Astrocyte (in vitro differentiated cells and primary cell): Measurements from ENCODE around the gene PXDC1. TPM values are rescaled to one million over a fixed set of nuclear protein-coding genes. Genes with fewer than 3 reads are reported as not detected.

Experiments used
- DNase-seq: peaks from one replicate; pipeline ENCODE4 v3.0.0-alpha.2; 2010; ENCODE audit warnings: low read depth
- FAIRE-seq: peaks from 2 replicates; lab custom pipeline; 2011; peaks lifted over from hg19 to GRCh38; lab: Jason Lieb, UNC
- H2AFZ ChIP-seq: 2 replicates; pipeline ENCODE4 v1.6.0; 2012; ENCODE audit warnings: low read depth, low read length, inconsistent platforms
- H3K27ac ChIP-seq: 2 replicates; pipeline ENCODE4 v1.5.1; 2011; ENCODE audit warnings: low read depth, low read length, inconsistent platforms
- H3K27me3 ChIP-seq: 2 replicates; pipeline ENCODE4 v1.6.0; 2011; ENCODE audit warnings: low read length, inconsistent platforms; ENCODE audit not compliant: insufficient read depth
- H3K36me3 ChIP-seq: 2 replicates; pipeline ENCODE4 v1.5.1; 2011; ENCODE audit warnings: low read length, inconsistent platforms; ENCODE audit not compliant: insufficient read depth
- H3K4me1 ChIP-seq: 2 replicates; pipeline ENCODE4 v1.5.1; 2011; ENCODE audit warnings: low read length, inconsistent platforms; ENCODE audit not compliant: insufficient read depth
- H3K4me2 ChIP-seq: 2 replicates; pipeline ENCODE4 v1.6.0; 2012; ENCODE audit warnings: low read length, inconsistent platforms
- H3K4me3 ChIP-seq: 2 replicates; pipeline ENCODE4 v1.5.1; 2011; ENCODE audit warnings: low read depth, mild to moderate bottlenecking, low read length, inconsistent platforms; ENCODE audit not compliant: insufficient read depth
- H3K79me2 ChIP-seq: 2 replicates; pipeline ENCODE4 v1.6.0; 2012; ENCODE audit warnings: mild to moderate bottlenecking, low read length, inconsistent platforms; ENCODE audit not compliant: insufficient read depth
- H3K9ac ChIP-seq: 2 replicates; pipeline ENCODE4 v1.6.0; 2012; ENCODE audit warnings: mild to moderate bottlenecking, low read length, inconsistent platforms
- H3K9me3 ChIP-seq: 2 replicates; pipeline ENCODE4 v1.5.1; 2012; ENCODE audit warnings: low read depth, mild to moderate bottlenecking, low read length, inconsistent platforms; ENCODE audit not compliant: insufficient read depth
- H4K20me1 ChIP-seq: 2 replicates; pipeline ENCODE4 v1.6.0; 2012; ENCODE audit warnings: low read length, inconsistent platforms; ENCODE audit not compliant: insufficient read depth
- H3K27ac Mint-ChIP-seq: one replicate; pipeline ENCODE4 v1.8.0; 2021; ENCODE audit warnings: mild to moderate bottlenecking, mixed read lengths; ENCODE audit not compliant: unreplicated experiment
- H3K27me3 Mint-ChIP-seq: one replicate; pipeline ENCODE4 v1.8.0; 2021; ENCODE audit warnings: low read depth, mixed read lengths; ENCODE audit not compliant: unreplicated experiment
- H3K36me3 Mint-ChIP-seq: one replicate; pipeline ENCODE4 v1.8.0; 2021; ENCODE audit warnings: low read depth, mixed read lengths; ENCODE audit not compliant: unreplicated experiment
- H3K4me1 Mint-ChIP-seq: one replicate; pipeline ENCODE4 v1.8.0; 2021; ENCODE audit warnings: low read depth, mixed read lengths; ENCODE audit not compliant: unreplicated experiment
- H3K4me3 Mint-ChIP-seq: one replicate; pipeline ENCODE4 v1.8.0; 2021; ENCODE audit warnings: mild to moderate bottlenecking, moderate library complexity, mixed read lengths; ENCODE audit not compliant: unreplicated experiment
- H3K9me3 Mint-ChIP-seq: one replicate; pipeline ENCODE4 v1.8.0; 2021; ENCODE audit warnings: mild to moderate bottlenecking, mixed read lengths; ENCODE audit not compliant: unreplicated experiment
- CTCF ChIP-seq: IDR thresholded peaks from 2 replicates; pipeline ENCODE4 v1.5.1; 2011; ENCODE audit warnings: low read depth, mild to moderate bottlenecking, inconsistent platforms, low read length, moderate library complexity; ENCODE audit not compliant: insufficient read depth
- EZH2 ChIP-seq: IDR thresholded peaks from 2 replicates; pipeline ENCODE4 v1.6.1; 2012; ENCODE audit warnings: mild to moderate bottlenecking, low read length, inconsistent platforms; ENCODE audit not compliant: insufficient read depth
- total RNA-seq: library from RNA; stranded (reverse); gene quantifications from 2 replicates; pipeline ENCODE4 v1.2.1, GENCODE V29; 2021

PXDC1 gene
- total RNA-seq, 1 donor from 2014 or later = 58.2 TPM

GRCh38 chr6:3707751-3708412 lies 43.6 kb downstream of the PXDC1 start:
- FAIRE-seq (no peak), DNase-seq (no peak)
- H3K36me3 Mint-ChIP-seq = peaks cover 14% of the 10 kb centered on the region
- Histone ChIP-seq H4K20me1 (no peaks in the 10 kb centered on the region), H3K4me3 (no peak overlapping the region), H3K27me3 (no peaks in the 10 kb centered on the region), H3K36me3 (peaks cover 2% of the 10 kb centered on the region), H3K4me2 (no peak overlapping the region), H3K9me3 (no peaks in the 10 kb centered on the region), H3K27ac (no peak overlapping the region), H2AFZ (no peak overlapping the region), H3K79me2 (no peaks in the 10 kb centered on the region), H3K9ac (no peak overlapping the region), H3K4me1 (no peaks in the 10 kb centered on the region)
- H3K4me1 Mint-ChIP-seq = peaks cover 1% of the 10 kb centered on the region
- H3K27me3 Mint-ChIP-seq = no peaks in the 10 kb centered on the region
- H3K9me3 Mint-ChIP-seq = peaks cover 1% of the 10 kb centered on the region
- H3K4me3 Mint-ChIP-seq = no peak overlapping the region
- no peak overlapping the region for H3K27ac Mint-ChIP-seq
- TF ChIP-seq CTCF = no peak
- TF ChIP-seq EZH2 = no peak

- no peak overlapping the region for H3K4me2 ChIP-seq
- H3K36me3 ChIP-seq = peaks cover 2% of the 10 kb centered on the region
- H3K27me3 Mint-ChIP-seq = peaks cover 5% of the 10 kb centered on the region
- TF ChIP-seq CTCF = no peak
- no peak for TF ChIP-seq EZH2
- H3K4me1 ChIP-seq = no peaks in the 10 kb centered on the region
- FAIRE-seq (no peak), DNase-seq (no peak)
- H3K4me1 Mint-ChIP-seq = peaks cover 2% of the 10 kb centered on the region
- no peaks in the 10 kb centered on the region for H3K79me2 ChIP-seq
- H3K4me3 ChIP-seq = no peak overlapping the region
- H3K36me3 Mint-ChIP-seq = peaks cover 10% of the 10 kb centered on the region
- no peaks in the 10 kb centered on the region for H3K27me3 ChIP-seq
- no peak overlapping the region for H3K9ac ChIP-seq
- no peak overlapping the region for H2AFZ ChIP-seq
- no peak overlapping the region for H3K4me3 Mint-ChIP-seq
- H3K27ac Mint-ChIP-seq = no peak overlapping the region
- peaks cover 3% of the 10 kb centered on the region for H3K9me3 Mint-ChIP-seq
- no peak overlapping the region for H3K27ac ChIP-seq
- no peaks in the 10 kb centered on the region for H3K9me3 ChIP-seq
- no peaks in the 10 kb centered on the region for H4K20me1 ChIP-seq
These were observed 44.5 kb downstream of the PXDC1 start for GRCh38 chr6:3707024-3707423.

DNA sequence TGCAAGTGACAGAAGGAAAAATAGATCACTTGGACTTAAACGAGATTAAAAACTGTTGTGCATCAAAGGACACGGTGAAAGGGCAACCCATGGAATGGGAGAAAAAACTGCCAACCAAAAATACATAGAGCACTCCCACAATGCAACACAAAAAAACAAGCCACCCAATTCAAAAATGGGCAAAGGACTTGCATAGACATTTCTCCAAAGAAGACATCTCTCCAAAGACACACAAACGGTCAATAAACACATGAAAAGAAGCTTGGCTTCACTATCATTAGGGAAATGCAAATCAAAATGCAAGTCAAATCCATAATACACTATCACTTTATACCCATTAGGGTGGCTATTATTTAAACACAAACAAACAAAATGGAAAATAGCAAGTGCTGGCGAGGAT lies 45.0 kb downstream of the PXDC1 start:
- no peak overlapping the region for H3K4me3 ChIP-seq
- no peak for DNase-seq
- H3K36me3 ChIP-seq = peaks cover 2% of the 10 kb centered on the region
- H3K4me1 ChIP-seq = no peaks in the 10 kb centered on the region
- H3K79me2 ChIP-seq = no peaks in the 10 kb centered on the region
- Mint-ChIP-seq H3K9me3 (peaks cover 3% of the 10 kb centered on the region), H3K27ac (no peak overlapping the region), H3K4me1 (peaks cover 2% of the 10 kb centered on the region), H3K4me3 (no peak overlapping the region), H3K27me3 (peaks cover 5% of the 10 kb centered on the region), H3K36me3 (peaks cover 10% of the 10 kb centered on the region)
- TF ChIP-seq EZH2 (no peak), CTCF (no peak)
- no peaks in the 10 kb centered on the region for H4K20me1 ChIP-seq
- H3K9me3 ChIP-seq = no peaks in the 10 kb centered on the region
- H3K27ac ChIP-seq = no peak overlapping the region
- H3K27me3 ChIP-seq = no peaks in the 10 kb centered on the region
- no peak overlapping the region for H3K9ac ChIP-seq
- FAIRE-seq = no peak
- H2AFZ ChIP-seq = no peak overlapping the region
- no peak overlapping the region for H3K4me2 ChIP-seq
